22Rv1 (cell line): Measurements from ENCODE around the gene PKMYT1.
A peak's percentile ranks its signal among the peaks of the same experiment; 100 is the strongest.

Experiments used
- H3K27ac ChIP-seq: fragments of 450-650 bp; 2 replicates; pipeline ENCODE4 v1.5.1; 2017
- CTCF ChIP-seq: fragments of 450-650 bp; IDR thresholded peaks from 2 replicates; pipeline ENCODE4 v1.5.1; 2017; ENCODE audit warnings: mild to moderate bottlenecking
- ZFX ChIP-seq: fragments of 450-650 bp; IDR thresholded peaks from 2 replicates; pipeline ENCODE4 v1.6.1; 2017; ENCODE audit warnings: antibody characterized with exemption, borderline replicate concordance

Gene PKMYT1

GRCh38 chr16:2971134-2971984 is 8.9 kb downstream of the PKMYT1 start:
- TF ChIP-seq ZFX (no peak), CTCF (no peak)
- H3K27ac ChIP-seq = peak overlapping the region; percentile 99

- no peak for TF ChIP-seq CTCF
- no peak for TF ChIP-seq ZFX
- H3K27ac ChIP-seq = peak overlapping the region; percentile 99
Observed at GRCh38 chr16:2970563-2970962, 9.7 kb downstream of the PKMYT1 start.

- TF ChIP-seq ZFX = no peak
- peak; percentile 45 for TF ChIP-seq CTCF
- peak overlapping the region; percentile 99 for H3K27ac ChIP-seq
Observed at GRCh38 chr16:2969545-2970521, 10.4 kb downstream of the PKMYT1 start.

- peak within 1 kb of the TSS; percentile 99 for H3K27ac ChIP-seq
- TF ChIP-seq CTCF (no peak), ZFX (no peak)
Observed at GRCh38 chr16:2968738-2969544, 11.3 kb downstream of the PKMYT1 start, which contains the start of gene PAQR4. TSS of gene PAQR4 (plus strand) at chr16:2969348. CDS start at chr16:2969675, 327 bp downstream.

- TF ChIP-seq ZFX (no peak), CTCF (no peak)
- H3K27ac ChIP-seq = peak overlapping the region; percentile 99
Observed at GRCh38 chr16:2968368-2968737, 11.9 kb downstream of the PKMYT1 start.

- H3K27ac ChIP-seq = peak overlapping the region; percentile 99
- no peak for TF ChIP-seq ZFX
- TF ChIP-seq CTCF = no peak
Observed at GRCh38 chr16:2967721-2968161, 12.5 kb downstream of the PKMYT1 start.
